Stimulated activated naive CD8-positive, alpha-beta T cell treated with anti-CD3 and anti-CD28 coated beads, Interleukin-15, amount 100 ng/mL, for 72 hours (primary cell): ENCODE data around the gene FBXW10.
"Not testable (repeated sequence)": the region's sequence is repeated elsewhere in the genome, so short reads cannot be mapped to it uniquely, and the experiment has no call there.

ENCODE experiments used
- ATAC-seq: fragments of 150-1000 bp; cut with Tn5 transposase; 2 replicates; pipeline ENCODE4 v1.10.0; 2021; ENCODE audit warnings: mild to moderate bottlenecking, moderate library complexity
- DNase-seq, 2 donors: peaks; one replicate each; pipeline ENCODE4 v3.0.0; 2021 to 2022
- H3K27ac Mint-ChIP-seq, 2 donors: one replicate each; pipeline ENCODE4 v1.8.0; 2022; ENCODE audit warnings: mild to moderate bottlenecking in 2 of 2, mixed read lengths in 2 of 2, moderate library complexity in 2 of 2
- H3K27me3 Mint-ChIP-seq: one replicate; pipeline ENCODE4 v1.8.0; 2022; ENCODE audit warnings: mixed read lengths
- H3K4me1 Mint-ChIP-seq: one replicate; pipeline ENCODE4 v1.8.0; 2022; ENCODE audit warnings: mild to moderate bottlenecking, mixed read lengths
- H3K4me3 Mint-ChIP-seq, 2 donors: one replicate each; pipeline ENCODE4 v1.8.0; 2022; ENCODE audit warnings: mild to moderate bottlenecking in 2 of 2, mixed read lengths in 2 of 2, moderate library complexity in 1 of 2
- H3K9me3 Mint-ChIP-seq, 2 donors: one replicate each; pipeline ENCODE4 v1.8.0; 2022; ENCODE audit warnings: mixed read lengths in 2 of 2

Gene FBXW10

DNA sequence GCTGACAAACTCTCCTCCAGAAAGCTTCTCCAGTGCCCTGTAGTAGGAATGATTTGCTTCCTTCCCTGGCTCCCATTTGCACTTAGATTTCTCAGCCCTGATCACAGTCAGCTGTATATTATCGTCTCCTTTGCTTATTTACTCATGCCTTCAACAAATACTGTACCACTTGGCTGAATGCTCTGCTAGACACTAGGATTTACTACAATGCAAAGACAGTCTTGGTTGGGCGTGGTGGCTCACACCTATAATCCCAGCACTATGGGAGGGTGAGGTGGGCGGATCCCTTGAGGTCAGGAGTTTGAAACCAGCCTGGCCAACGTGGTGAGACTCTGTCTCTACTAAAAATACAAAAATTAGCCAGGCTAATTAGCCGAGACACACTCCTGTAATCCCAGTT, 43.0 kb downstream of the FBXW10 start:
- H3K9me3 Mint-ChIP-seq, ATAC-seq, H3K4me3 Mint-ChIP-seq, DNase-seq, H3K27me3 Mint-ChIP-seq: not testable (repeated sequence)
- Mint-ChIP-seq H3K27ac (peak overlapping the region in 1 of 2 donors; percentile 10), H3K4me1 (peaks cover 40% of the 10 kb centered on the region)

DNA sequence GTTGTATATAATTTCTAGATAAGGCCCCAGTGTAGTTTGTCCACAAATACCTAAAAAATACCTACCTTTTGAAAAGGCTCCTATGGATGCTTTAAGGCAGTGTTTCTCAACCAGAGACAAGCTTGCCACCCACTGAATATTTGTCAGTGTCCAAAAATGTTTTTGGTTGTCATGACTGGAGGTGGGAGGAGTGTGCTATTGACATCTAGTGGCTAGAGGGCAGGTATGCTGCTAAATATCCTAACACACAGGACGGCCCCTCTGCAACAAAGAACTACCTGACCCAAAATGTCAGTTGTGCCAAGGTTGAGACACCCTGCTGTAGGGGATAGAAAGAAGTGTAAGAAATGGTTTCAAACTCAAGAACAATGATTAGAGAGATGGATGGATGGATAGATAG, 47.5 kb downstream of the FBXW10 start:
- H3K4me3 Mint-ChIP-seq, H3K27me3 Mint-ChIP-seq, H3K27ac Mint-ChIP-seq, DNase-seq, H3K9me3 Mint-ChIP-seq: not testable (repeated sequence)
- peaks cover 17% of the 10 kb centered on the region for H3K4me1 Mint-ChIP-seq
- peak; percentile 79 for ATAC-seq

DNA sequence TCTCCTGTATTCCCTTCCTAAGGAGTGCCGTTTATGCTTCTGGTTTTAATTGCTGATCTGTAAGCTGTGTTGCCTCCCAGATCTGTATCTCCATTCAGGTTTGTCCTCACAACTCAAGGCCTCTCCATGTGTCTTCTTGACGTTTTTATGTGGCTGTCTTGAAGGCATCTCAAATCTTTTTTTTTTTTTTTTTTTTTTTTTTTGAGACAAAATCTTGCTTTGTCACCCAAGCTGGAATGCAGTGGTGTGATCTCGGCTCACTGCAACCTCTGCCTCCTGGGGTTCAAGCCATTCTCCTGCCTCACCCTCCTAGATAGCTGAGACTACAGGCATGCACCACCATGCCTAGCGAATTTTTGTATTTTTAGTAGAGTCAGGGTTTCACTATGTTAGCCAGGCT, 51.0 kb downstream of the FBXW10 start:
- H3K27me3 Mint-ChIP-seq, H3K9me3 Mint-ChIP-seq, H3K4me3 Mint-ChIP-seq, ATAC-seq, H3K27ac Mint-ChIP-seq, DNase-seq, H3K4me1 Mint-ChIP-seq: not testable (repeated sequence)

DNA sequence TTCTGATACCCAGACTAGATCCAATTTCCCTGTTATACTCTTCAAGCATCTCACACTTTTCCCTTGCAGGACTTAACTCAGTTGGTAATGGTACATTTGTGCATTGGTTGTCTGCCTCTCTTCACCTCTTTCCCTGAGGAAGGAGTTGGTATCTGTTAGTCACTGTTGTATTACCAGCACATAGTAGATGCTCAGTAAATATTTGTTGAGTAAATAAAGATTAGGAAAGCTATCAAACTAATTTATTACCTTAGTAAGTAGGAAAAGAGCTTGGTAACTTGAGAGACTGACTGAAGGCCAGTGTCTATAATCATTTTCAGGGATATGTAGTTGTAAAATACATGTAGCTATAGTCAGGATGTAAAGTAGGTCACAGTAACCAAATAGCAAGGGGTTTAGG, 53.0 kb downstream of the FBXW10 start:
- not testable (repeated sequence) for H3K27ac Mint-ChIP-seq, H3K4me3 Mint-ChIP-seq, H3K4me1 Mint-ChIP-seq, DNase-seq, ATAC-seq, H3K27me3 Mint-ChIP-seq, H3K9me3 Mint-ChIP-seq

DNA sequence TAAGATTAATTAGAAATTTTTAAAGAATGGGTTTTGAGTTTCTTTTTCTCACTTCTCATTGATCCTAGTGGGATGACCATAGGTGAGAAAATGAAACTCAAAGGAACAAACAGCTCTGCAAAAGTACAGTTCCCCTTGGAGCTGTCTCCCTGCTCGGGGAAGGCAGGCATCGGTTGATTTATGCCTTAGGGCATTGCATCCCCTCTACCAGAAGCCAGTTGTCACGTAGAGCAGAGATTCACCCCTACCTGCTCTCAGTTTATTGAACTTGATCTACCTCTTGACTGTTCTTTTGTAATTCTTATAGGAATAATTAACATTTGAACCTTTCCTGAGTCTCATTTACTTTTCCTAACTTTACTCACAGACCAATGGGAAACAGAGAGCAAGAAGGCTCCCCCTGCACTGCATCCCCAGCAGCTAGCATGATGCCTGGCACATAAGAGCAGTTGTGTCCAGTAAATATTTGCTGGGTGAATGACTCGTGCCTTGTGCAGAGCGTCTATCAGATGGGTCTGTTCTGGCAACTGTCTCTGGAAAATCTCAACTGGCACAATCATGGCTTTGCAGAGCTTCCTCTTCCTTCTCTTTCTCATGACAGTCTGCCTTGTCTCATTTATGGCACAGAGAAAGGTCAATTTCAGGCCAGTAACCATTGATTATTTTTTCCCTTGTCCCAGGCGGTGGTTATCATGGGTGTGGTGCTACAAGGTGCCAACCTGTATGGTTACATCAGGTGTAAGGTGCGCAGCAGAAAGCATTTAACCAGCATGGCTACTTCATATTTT, 59.8 kb downstream of the FBXW10 start:
- H3K27ac Mint-ChIP-seq, H3K4me3 Mint-ChIP-seq, DNase-seq, H3K9me3 Mint-ChIP-seq, ATAC-seq, H3K4me1 Mint-ChIP-seq, H3K27me3 Mint-ChIP-seq: not testable (repeated sequence)

DNA sequence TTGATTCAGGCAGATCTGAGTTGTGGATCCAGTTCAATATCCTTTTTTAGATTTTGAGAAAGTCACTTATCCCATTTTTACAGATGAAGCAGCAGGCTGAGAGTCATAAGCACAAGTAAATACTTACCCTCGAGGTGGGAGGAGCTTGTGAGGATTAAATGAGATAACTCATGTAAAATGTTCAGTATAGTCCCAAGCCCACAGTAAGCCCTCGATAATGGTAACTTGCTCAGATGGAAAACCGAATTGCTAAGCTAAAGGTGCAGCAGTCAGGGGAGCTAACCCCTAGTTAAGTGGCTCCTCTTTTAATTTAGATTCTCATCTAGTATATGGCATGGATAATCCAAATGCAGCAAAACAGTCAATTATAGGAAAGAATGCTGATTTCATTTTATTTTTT, 72.1 kb downstream of the FBXW10 start:
- DNase-seq, H3K9me3 Mint-ChIP-seq, H3K27me3 Mint-ChIP-seq, H3K4me3 Mint-ChIP-seq, ATAC-seq, H3K27ac Mint-ChIP-seq: not testable (repeated sequence)
- peaks cover 12% of the 10 kb centered on the region for H3K4me1 Mint-ChIP-seq

DNA sequence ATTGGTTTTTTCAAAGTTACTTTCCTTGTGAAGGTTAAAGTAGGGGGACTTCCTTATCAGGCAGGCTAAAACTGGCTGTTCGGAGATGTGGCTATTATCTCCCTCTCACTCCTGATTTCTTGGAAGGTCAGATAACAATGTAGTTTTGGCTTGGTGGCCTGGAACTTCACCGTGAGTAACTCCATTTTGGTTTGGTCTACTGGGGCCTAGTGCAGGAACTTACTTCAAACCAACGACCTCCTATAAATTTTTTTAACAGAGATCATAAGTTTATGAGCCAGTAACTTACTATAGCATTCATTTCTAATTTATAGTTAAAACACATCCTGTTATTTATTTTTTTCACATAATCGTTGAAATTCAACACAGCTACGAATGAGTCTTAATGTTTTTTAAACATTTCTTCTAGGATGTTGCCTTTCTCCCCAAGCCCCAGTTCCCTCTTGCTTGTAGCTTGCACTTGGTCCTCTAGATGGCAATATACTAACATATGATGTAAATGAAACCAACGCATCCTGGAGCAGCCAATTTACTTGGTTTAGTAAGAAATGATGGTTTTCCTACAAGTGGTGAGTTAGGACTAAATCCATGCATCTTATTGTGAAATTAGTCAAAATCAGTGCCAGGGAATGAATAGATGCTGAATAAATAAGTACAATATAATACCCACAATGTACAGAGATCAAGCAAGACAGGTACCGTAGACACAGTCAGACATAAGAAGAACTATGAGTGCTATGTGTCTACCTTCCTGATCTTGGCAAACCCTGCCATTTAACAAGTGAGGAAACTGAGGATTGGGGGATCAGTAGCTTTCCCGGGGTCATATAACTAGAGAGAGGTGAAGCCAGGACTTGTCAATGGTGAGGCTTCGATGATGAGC, 72.9 kb downstream of the FBXW10 start:
- H3K9me3 Mint-ChIP-seq, H3K4me3 Mint-ChIP-seq, H3K27ac Mint-ChIP-seq, H3K27me3 Mint-ChIP-seq: not testable (repeated sequence)
- peak; percentile 72 for ATAC-seq
- H3K4me1 Mint-ChIP-seq = peaks cover 17% of the 10 kb centered on the region
- peak; percentile 39 to 40 for DNase-seq

DNA sequence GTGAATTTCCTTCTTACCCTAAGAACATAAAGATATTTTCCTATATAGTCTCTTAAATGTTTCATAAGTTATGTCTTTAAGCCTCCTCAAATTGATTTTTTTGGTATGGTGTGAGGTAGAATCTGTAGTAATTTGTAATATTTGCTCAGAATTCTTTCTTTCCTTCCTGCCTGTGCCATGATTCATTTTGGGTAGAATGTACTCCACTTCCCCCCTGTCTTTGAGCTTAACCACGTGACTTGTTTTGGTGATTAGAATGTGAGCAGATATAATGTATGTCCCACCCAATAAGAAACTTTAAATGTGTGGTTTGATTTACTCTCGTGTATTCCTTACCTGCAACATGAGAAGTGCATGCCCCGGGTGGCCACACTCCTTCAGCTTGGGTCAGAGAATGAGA, 77.6 kb downstream of the FBXW10 start:
- Mint-ChIP-seq H3K27ac (peak overlapping the region in 1 of 2 donors; percentile 48), H3K4me1 (peaks cover 17% of the 10 kb centered on the region)
- H3K9me3 Mint-ChIP-seq, ATAC-seq, H3K27me3 Mint-ChIP-seq, DNase-seq, H3K4me3 Mint-ChIP-seq: not testable (repeated sequence)

DNA sequence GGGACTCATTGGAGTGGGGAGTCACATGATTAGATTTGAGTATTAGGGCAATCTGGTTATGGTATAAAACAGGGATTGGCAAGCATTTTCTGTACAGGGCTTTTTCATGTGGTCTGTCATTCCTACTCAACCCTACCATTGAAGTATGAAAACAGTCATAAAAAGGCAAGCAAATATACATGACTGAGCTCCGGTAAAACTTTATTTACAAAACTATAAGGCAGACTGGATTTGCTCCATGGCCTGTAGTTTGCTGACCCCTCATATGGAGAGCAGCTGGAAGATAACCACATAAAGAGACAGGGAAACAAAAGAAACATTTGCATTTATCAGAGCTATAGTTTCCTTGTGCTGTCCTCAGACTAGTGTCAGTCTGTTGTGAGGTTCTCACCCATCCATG, 83.8 kb downstream of the FBXW10 start:
- not testable (repeated sequence) for ATAC-seq, H3K9me3 Mint-ChIP-seq, H3K27me3 Mint-ChIP-seq, H3K27ac Mint-ChIP-seq, H3K4me1 Mint-ChIP-seq, DNase-seq, H3K4me3 Mint-ChIP-seq
